HG03175 (cell line): ENCODE data around the gene SEMA3G.

Source experiments
- ATAC-seq: cut with Tn5 transposase; IDR thresholded peaks from one replicate; pipeline ENCODE4 v1.9.1; 2021; ENCODE audit warnings: mild to moderate bottlenecking, moderate library complexity; ENCODE audit not compliant: unreplicated experiment

SEMA3G gene

GRCh38 chr3:52423173-52423572 is 21.7 kb downstream of the SEMA3G start:
- ATAC-seq = no peak

- ATAC-seq = no peak
These were observed 22.2 kb downstream of the SEMA3G start for GRCh38 chr3:52422669-52423068.

GRCh38 chr3:52420388-52420787 is 24.5 kb downstream of the SEMA3G start:
- no peak for ATAC-seq

- ATAC-seq = no peak
These were observed 29.1 kb downstream of the SEMA3G start for GRCh38 chr3:52415800-52416199.

GRCh38 chr3:52408466-52408865 is 36.4 kb downstream of the SEMA3G start:
- no peak for ATAC-seq

GRCh38 chr3:52407779-52408178 is 37.1 kb downstream of the SEMA3G start:
- ATAC-seq = no peak

- ATAC-seq = no peak
These were observed 38.0 kb downstream of the SEMA3G start for GRCh38 chr3:52406791-52407510.

GRCh38 chr3:52406231-52406661 is 38.7 kb downstream of the SEMA3G start:
- no peak for ATAC-seq

GRCh38 chr3:52405601-52406110 is 39.2 kb downstream of the SEMA3G start:
- ATAC-seq = no peak

GRCh38 chr3:52405066-52405465 is 39.8 kb downstream of the SEMA3G start:
- ATAC-seq = no peak

GRCh38 chr3:52404391-52404790 is 40.5 kb downstream of the SEMA3G start:
- ATAC-seq = no peak

GRCh38 chr3:52403955-52404354 is 40.9 kb downstream of the SEMA3G start:
- no peak for ATAC-seq

- ATAC-seq = no peak
These were observed 41.5 kb downstream of the SEMA3G start for GRCh38 chr3:52403271-52403841.

- no peak for ATAC-seq
These were observed 42.1 kb downstream of the SEMA3G start for GRCh38 chr3:52402706-52403270.

- ATAC-seq = no peak
These were observed 42.8 kb downstream of the SEMA3G start for GRCh38 chr3:52402101-52402521.

GRCh38 chr3:52401551-52401950 is 43.4 kb downstream of the SEMA3G start:
- ATAC-seq = no peak

GRCh38 chr3:52401021-52401420 is 43.9 kb downstream of the SEMA3G start:
- no peak for ATAC-seq

GRCh38 chr3:52400275-52400793 is 44.6 kb downstream of the SEMA3G start:
- no peak for ATAC-seq

- no peak for ATAC-seq
These were observed 45.3 kb downstream of the SEMA3G start for GRCh38 chr3:52399593-52399992.

- no peak for ATAC-seq
These were observed 45.8 kb downstream of the SEMA3G start for GRCh38 chr3:52399131-52399530.

- no peak for ATAC-seq
These were observed 46.2 kb downstream of the SEMA3G start for GRCh38 chr3:52398670-52399081.
